GM12875 (cell line): Measurements from ENCODE around the gene SIGLEC1.

Experiments
- H3K4me3 ChIP-seq: one replicate; pipeline ENCODE4 v1.5.1; 2011; ENCODE audit warnings: low read depth, low read length, control low read depth
- CTCF ChIP-seq: IDR thresholded peaks from 2 replicates; pipeline ENCODE4 v1.5.1; 2011; ENCODE audit warnings: low read depth, mild to moderate bottlenecking, control low read depth, inconsistent platforms, low read length, moderate library complexity, borderline replicate concordance; ENCODE audit not compliant: insufficient read depth

The SIGLEC1 gene

GRCh38 chr20:3679749-3680700, 32.4 kb downstream of the SIGLEC1 start:
- TF ChIP-seq CTCF, result no peak
- no peak overlapping the region for H3K4me3 ChIP-seq

GRCh38 chr20:3678856-3679720, 33.3 kb downstream of the SIGLEC1 start:
- no peak overlapping the region for H3K4me3 ChIP-seq
- no peak for TF ChIP-seq CTCF

- no peak overlapping the region for H3K4me3 ChIP-seq
- TF ChIP-seq CTCF, result no peak
These were observed 34.2 kb downstream of the SIGLEC1 start for GRCh38 chr20:3678198-3678597.

- no peak overlapping the region for H3K4me3 ChIP-seq
- TF ChIP-seq CTCF, result no peak
These were observed 34.7 kb downstream of the SIGLEC1 start for GRCh38 chr20:3677733-3678132.

- TF ChIP-seq CTCF, result no peak
- H3K4me3 ChIP-seq, result no peak overlapping the region
These were observed 37.2 kb downstream of the SIGLEC1 start for GRCh38 chr20:3674995-3675900.

- no peak overlapping the region for H3K4me3 ChIP-seq
- no peak for TF ChIP-seq CTCF
These were observed 38.0 kb downstream of the SIGLEC1 start for GRCh38 chr20:3674447-3674846.
